Measurements from ENCODE around the gene BACE1. TPM values are rescaled to one million over a fixed set of nuclear protein-coding genes. Genes with fewer than 3 reads are reported as not detected.

The BACE1 gene
- total RNA-seq, 1 donor from 2014 or later, result 78.2 TPM

DNA sequence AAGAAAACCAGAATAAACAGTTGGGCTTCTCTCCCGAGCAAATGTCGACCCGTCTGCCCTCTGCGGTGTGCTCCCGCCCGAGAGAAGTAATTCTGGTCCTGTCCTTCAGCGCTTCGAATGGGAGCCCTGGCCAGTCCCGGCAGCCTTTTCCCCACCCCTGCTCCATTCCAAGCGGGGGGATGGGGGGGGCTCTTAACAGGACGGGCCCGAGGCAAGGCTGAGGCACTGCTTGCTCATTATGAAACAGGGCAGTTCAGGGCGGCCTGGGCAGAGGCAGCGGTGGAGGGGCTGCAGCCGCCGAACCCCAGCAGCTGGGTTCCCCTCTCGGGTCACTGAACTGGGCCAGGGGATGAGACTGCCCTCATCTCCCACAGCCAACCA lies 15.8 kb downstream of the BACE1 start:
- no peaks in the 10 kb centered on the region for H3K36me3 Mint-ChIP-seq (ENCODE audit: insufficient read depth)
- DNase-seq (ENCODE audit: low spot score, unreplicated experiment), result peak; percentile 59
- peaks cover 66% of the 10 kb centered on the region for H3K4me1 Mint-ChIP-seq (ENCODE audit: low read depth)
- peak overlapping the region; percentile 63 for H3K4me3 Mint-ChIP-seq (ENCODE audit: low read depth)
- peak overlapping the region; percentile 94 for H3K27ac Mint-ChIP-seq
- H3K9me3 Mint-ChIP-seq (ENCODE audit: low read depth), result no peaks in the 10 kb centered on the region
- H3K27me3 Mint-ChIP-seq, result no peaks in the 10 kb centered on the region
- TF ChIP-seq, protein P1, sequence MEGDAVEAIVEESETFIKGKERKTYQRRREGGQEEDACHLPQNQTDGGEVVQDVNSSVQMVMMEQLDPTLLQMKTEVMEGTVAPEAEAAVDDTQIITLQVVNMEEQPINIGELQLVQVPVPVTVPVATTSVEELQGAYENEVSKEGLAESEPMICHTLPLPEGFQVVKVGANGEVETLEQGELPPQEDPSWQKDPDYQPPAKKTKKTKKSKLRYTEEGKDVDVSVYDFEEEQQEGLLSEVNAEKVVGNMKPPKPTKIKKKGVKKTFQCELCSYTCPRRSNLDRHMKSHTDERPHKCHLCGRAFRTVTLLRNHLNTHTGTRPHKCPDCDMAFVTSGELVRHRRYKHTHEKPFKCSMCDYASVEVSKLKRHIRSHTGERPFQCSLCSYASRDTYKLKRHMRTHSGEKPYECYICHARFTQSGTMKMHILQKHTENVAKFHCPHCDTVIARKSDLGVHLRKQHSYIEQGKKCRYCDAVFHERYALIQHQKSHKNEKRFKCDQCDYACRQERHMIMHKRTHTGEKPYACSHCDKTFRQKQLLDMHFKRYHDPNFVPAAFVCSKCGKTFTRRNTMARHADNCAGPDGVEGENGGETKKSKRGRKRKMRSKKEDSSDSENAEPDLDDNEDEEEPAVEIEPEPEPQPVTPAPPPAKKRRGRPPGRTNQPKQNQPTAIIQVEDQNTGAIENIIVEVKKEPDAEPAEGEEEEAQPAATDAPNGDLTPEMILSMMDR (IDR thresholded peaks at IDR 0.05; ENCODE audit: unreplicated experiment), result no peak

DNA sequence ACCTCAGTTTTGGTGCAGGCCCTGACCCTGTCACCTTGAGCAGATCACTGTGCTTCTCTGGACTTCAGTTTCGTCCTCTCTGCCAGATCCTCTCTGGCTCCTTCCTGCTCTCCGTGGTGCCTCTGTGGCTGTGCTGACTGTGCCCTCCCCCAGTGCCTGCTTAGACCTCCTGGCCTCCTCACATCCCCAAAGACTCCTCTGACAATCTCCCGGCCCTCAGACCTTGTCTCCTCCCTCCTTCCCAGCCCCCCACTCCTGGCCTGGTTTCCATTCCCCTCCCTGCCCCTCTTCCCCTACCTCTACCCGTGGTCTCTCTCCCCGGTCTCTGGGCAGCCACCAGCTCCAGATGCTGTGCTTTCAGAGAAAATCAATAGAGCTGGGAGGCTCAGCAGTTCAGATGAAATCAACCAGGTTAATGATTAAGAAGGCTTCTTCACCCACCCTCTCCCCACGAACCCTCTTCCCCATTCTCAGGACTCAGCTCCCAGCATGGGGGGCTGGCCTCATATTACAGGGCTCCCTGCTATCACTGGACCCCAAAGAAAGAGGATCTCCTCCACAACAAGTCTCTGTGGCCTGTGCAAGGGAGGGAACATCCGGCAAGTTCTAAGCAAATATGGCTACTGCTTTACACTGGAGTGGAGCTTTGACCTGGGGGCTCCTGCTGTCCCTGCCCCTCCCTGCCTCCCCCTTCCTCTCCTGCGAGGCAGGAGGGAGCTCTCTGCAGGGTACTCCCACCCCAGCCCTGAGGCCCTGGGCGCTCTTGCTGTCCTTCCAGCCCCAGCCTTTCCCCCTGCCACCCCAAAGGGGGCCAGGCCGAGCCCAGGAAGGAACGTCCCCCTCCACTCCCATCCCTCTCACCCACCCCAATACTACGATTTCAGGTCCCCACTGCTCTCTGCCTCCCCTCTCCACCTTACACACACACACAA lies 16.4 kb downstream of the BACE1 start:
- H3K4me1 Mint-ChIP-seq (ENCODE audit: low read depth), result peaks cover 61% of the 10 kb centered on the region
- peak overlapping the region; percentile 63 for H3K4me3 Mint-ChIP-seq (ENCODE audit: low read depth)
- no peaks in the 10 kb centered on the region for H3K36me3 Mint-ChIP-seq (ENCODE audit: insufficient read depth)
- TF ChIP-seq, protein P1 (IDR thresholded peaks at IDR 0.05; ENCODE audit: unreplicated experiment), result no peak
- no peaks in the 10 kb centered on the region for H3K9me3 Mint-ChIP-seq (ENCODE audit: low read depth)
- peak overlapping the region; percentile 94 for H3K27ac Mint-ChIP-seq
- peak; percentile 50 for DNase-seq (ENCODE audit: low spot score, unreplicated experiment)
- H3K27me3 Mint-ChIP-seq, result no peaks in the 10 kb centered on the region

GRCh38 chr11:117298195-117298594 lies 17.9 kb downstream of the BACE1 start:
- no peak for DNase-seq (ENCODE audit: low spot score, unreplicated experiment)
- Mint-ChIP-seq H3K27ac (peak overlapping the region; percentile 94), H3K9me3 (ENCODE audit: low read depth) (no peaks in the 10 kb centered on the region), H3K36me3 (ENCODE audit: insufficient read depth) (peaks cover 6% of the 10 kb centered on the region), H3K4me3 (ENCODE audit: low read depth) (no peak overlapping the region), H3K4me1 (ENCODE audit: low read depth) (peaks cover 47% of the 10 kb centered on the region), H3K27me3 (no peaks in the 10 kb centered on the region)
- TF ChIP-seq, protein P1 (IDR thresholded peaks at IDR 0.05; ENCODE audit: unreplicated experiment), result no peak

GRCh38 chr11:117296881-117297280 lies 19.2 kb downstream of the BACE1 start:
- DNase-seq (ENCODE audit: low spot score, unreplicated experiment), result no peak
- peaks cover 36% of the 10 kb centered on the region for H3K4me1 Mint-ChIP-seq (ENCODE audit: low read depth)
- H3K27me3 Mint-ChIP-seq, result no peaks in the 10 kb centered on the region
- H3K9me3 Mint-ChIP-seq (ENCODE audit: low read depth), result no peaks in the 10 kb centered on the region
- TF ChIP-seq, protein P1 (IDR thresholded peaks at IDR 0.05; ENCODE audit: unreplicated experiment), result no peak
- peaks cover 10% of the 10 kb centered on the region for H3K36me3 Mint-ChIP-seq (ENCODE audit: insufficient read depth)
- H3K27ac Mint-ChIP-seq, result no peak overlapping the region
- H3K4me3 Mint-ChIP-seq (ENCODE audit: low read depth), result no peak overlapping the region

DNA sequence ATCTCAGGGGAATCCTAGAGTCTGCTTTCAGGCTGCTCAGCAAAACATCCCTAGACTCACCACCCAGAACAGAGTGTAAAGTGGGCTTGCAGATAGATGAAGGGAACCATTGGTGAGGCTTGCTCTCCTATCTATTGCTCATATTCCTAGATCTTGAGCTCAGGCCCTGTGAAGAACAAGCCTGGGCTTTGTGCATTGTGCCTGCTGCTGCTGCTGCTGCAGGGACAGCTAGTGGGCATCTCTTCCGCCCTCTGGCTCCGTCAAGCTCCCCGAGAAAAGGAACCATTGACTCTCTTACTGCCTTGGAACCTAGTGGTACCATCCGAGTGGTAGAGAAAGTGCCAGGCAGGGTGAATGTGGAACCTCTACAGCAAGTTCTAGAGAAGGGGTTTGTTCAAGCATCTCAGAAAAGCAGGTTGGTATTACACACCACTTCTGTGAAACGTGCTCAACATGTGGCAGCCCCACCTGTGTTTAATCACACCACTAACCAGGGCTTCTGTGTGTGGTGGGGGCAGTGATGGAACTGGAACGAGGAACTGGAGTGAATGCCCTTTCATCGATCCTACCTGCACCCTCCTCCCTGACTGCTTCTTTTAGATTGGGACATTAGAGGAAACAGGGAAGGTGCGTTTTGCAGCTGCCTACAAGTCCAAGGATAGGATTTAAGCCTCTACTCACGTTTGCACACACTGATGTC lies 20.5 kb downstream of the BACE1 start:
- H3K4me3 Mint-ChIP-seq (ENCODE audit: low read depth), result no peak overlapping the region
- peak overlapping the region; percentile 63 for H3K27ac Mint-ChIP-seq
- peaks cover 18% of the 10 kb centered on the region for H3K36me3 Mint-ChIP-seq (ENCODE audit: insufficient read depth)
- no peaks in the 10 kb centered on the region for H3K9me3 Mint-ChIP-seq (ENCODE audit: low read depth)
- no peaks in the 10 kb centered on the region for H3K27me3 Mint-ChIP-seq
- peaks cover 26% of the 10 kb centered on the region for H3K4me1 Mint-ChIP-seq (ENCODE audit: low read depth)
- DNase-seq (ENCODE audit: low spot score, unreplicated experiment), result no peak
- TF ChIP-seq, protein P1 (IDR thresholded peaks at IDR 0.05; ENCODE audit: unreplicated experiment), result no peak

Data from progenitor cell of endocrine pancreas (in vitro differentiated cells).